Smooth muscle cell (in vitro differentiated cells): ENCODE results near the gene SUGP2. TPM values are rescaled to one million over a fixed set of nuclear protein-coding genes. Genes with fewer than 3 reads are reported as not detected.

Experiments
- DNase-seq: peaks from one replicate; lab custom pipeline; 2025; ENCODE audit not compliant: unreplicated experiment; lab: John Stamatoyannopoulos, UW
- H2AFZ ChIP-seq: fragments of 200-600 bp; sonication (generic); 2 replicates; pipeline ENCODE4 v1.6.0; 2016; ENCODE audit warnings: antibody characterized with exemption, low read depth, mild to moderate bottlenecking
- H3F3A ChIP-seq: fragments of 200-600 bp; sonication (generic); 2 replicates; pipeline ENCODE4 v1.6.0; 2017; ENCODE audit warnings: antibody characterized with exemption, low read depth
- H3K27ac ChIP-seq: fragments of 200-600 bp; sonication (generic); 2 replicates; pipeline ENCODE4 v1.5.1; 2016; ENCODE audit warnings: low read depth, mild to moderate bottlenecking
- H3K27me3 ChIP-seq: fragments of 200-600 bp; sonication (generic); 2 replicates; pipeline ENCODE4 v1.6.1; 2016; ENCODE audit warnings: low read depth, mild to moderate bottlenecking
- H3K36me3 ChIP-seq: fragments of 200-600 bp; sonication (generic); 2 replicates; pipeline ENCODE4 v1.5.1; 2016; ENCODE audit warnings: low read depth
- H3K4me1 ChIP-seq: fragments of 200-600 bp; sonication (generic); 2 replicates; pipeline ENCODE4 v1.5.1; 2016; ENCODE audit warnings: low read depth
- H3K4me2 ChIP-seq: fragments of 200-600 bp; sonication (generic); 2 replicates; pipeline ENCODE4 v1.6.0; 2016; ENCODE audit warnings: mild to moderate bottlenecking
- H3K4me3 ChIP-seq: fragments of 200-600 bp; sonication (generic); 2 replicates; pipeline ENCODE4 v1.5.1; 2016; ENCODE audit warnings: mild to moderate bottlenecking
- H3K79me2 ChIP-seq: fragments of 200-600 bp; sonication (generic); 2 replicates; pipeline ENCODE4 v1.6.0; 2016; ENCODE audit warnings: low read depth, mild to moderate bottlenecking
- H3K9ac ChIP-seq: fragments of 200-600 bp; sonication (generic); 2 replicates; pipeline ENCODE4 v1.6.0; 2016; ENCODE audit warnings: low read depth
- H3K9me3 ChIP-seq: fragments of 200-600 bp; sonication (generic); replicated peaks from 2 replicates; pipeline ENCODE4 v1.5.1; 2016; ENCODE audit warnings: low read depth
- H4K20me1 ChIP-seq: fragments of 200-600 bp; sonication (generic); 2 replicates; pipeline ENCODE4 v1.6.0; 2016; ENCODE audit warnings: low read depth
- CTCF ChIP-seq: fragments of 200-600 bp; sonication (generic); IDR thresholded peaks from 2 replicates; pipeline ENCODE4 v1.5.1; 2017; ENCODE audit warnings: borderline replicate concordance, mild to moderate bottlenecking, antibody characterized with exemption; ENCODE audit not compliant: insufficient read depth, poor library complexity, severe bottlenecking
- WGBS: methylation state at CpG from one replicate; pipeline ENCODE4 v1.1.7; 2016; ENCODE audit warnings: low lambda C conversion rate; 5-methylcytosine and 5-hydroxymethylcytosine counted together
- polyA plus RNA-seq: library from polyadenylated mRNA; unstranded; fragments of >200 nt; fragmentation: Nextera tagmentation; extraction: Ambion mirVana; gene quantifications from 2 replicates; pipeline ENCODE4 v1.2.1, GENCODE V29; 2016
- total RNA-seq: library from RNA; depleted of rRNA; stranded (reverse); fragments of >200 nt; gene quantifications from 2 replicates; pipeline ENCODE4 v1.2.3, GENCODE V29; 2014

SUGP2 gene
- total and polyA plus RNA-seq, 2 experiments from 2014 or later: 42.2 to 47.6 TPM

GRCh38 chr19:19078801-19079200 is 45.5 kb upstream of the SUGP2 start:
- Histone ChIP-seq H3K4me3 (no peak overlapping the region), H3K4me1 (no peaks in the 10 kb centered on the region), H3K27me3 (no peaks in the 10 kb centered on the region), H3K9me3 (no peaks in the 10 kb centered on the region), H3K36me3 (no peaks in the 10 kb centered on the region), H3F3A (no peaks in the 10 kb centered on the region), H3K4me2 (no peak overlapping the region), H2AFZ (no peak overlapping the region), H3K27ac (no peak overlapping the region), H3K9ac (no peak overlapping the region), H4K20me1 (peaks cover 47% of the 10 kb centered on the region), H3K79me2 (no peaks in the 10 kb centered on the region)
- WGBS: 94% methylated on average over 6 of the region's 6 CpGs
- no peak for TF ChIP-seq CTCF
- DNase-seq: no peak

GRCh38 chr19:19077103-19077502 is 43.8 kb upstream of the SUGP2 start:
- DNase-seq: no peak
- Histone ChIP-seq H3K9me3 (no peaks in the 10 kb centered on the region), H3K36me3 (no peaks in the 10 kb centered on the region), H3K27ac (no peak overlapping the region), H3K4me3 (no peak overlapping the region), H4K20me1 (peaks cover 57% of the 10 kb centered on the region), H3F3A (no peaks in the 10 kb centered on the region), H2AFZ (no peak overlapping the region), H3K9ac (no peak overlapping the region), H3K27me3 (no peaks in the 10 kb centered on the region), H3K79me2 (no peaks in the 10 kb centered on the region), H3K4me2 (no peak overlapping the region), H3K4me1 (no peaks in the 10 kb centered on the region)
- WGBS: 94% methylated on average over 7 of the region's 7 CpGs
- TF ChIP-seq CTCF: no peak

- H3K4me1 ChIP-seq: no peaks in the 10 kb centered on the region
- H3K9me3 ChIP-seq: no peaks in the 10 kb centered on the region
- no peak overlapping the region for H2AFZ ChIP-seq
- no peak for TF ChIP-seq CTCF
- H3K36me3 ChIP-seq: no peaks in the 10 kb centered on the region
- H3F3A ChIP-seq: no peaks in the 10 kb centered on the region
- H3K4me2 ChIP-seq: no peak overlapping the region
- DNase-seq: no peak
- no peak overlapping the region for H3K9ac ChIP-seq
- WGBS: 86% methylated on average over 1 of the region's 1 CpG
- peaks cover 58% of the 10 kb centered on the region for H4K20me1 ChIP-seq
- no peak overlapping the region for H3K27ac ChIP-seq
- no peaks in the 10 kb centered on the region for H3K27me3 ChIP-seq
- H3K4me3 ChIP-seq: no peak overlapping the region
- no peaks in the 10 kb centered on the region for H3K79me2 ChIP-seq
These were observed 43.2 kb upstream of the SUGP2 start for GRCh38 chr19:19076476-19076875.

GRCh38 chr19:19075126-19075525 is 41.8 kb upstream of the SUGP2 start:
- no peak for TF ChIP-seq CTCF
- Histone ChIP-seq H4K20me1 (peaks cover 49% of the 10 kb centered on the region), H3K9me3 (no peaks in the 10 kb centered on the region), H3K9ac (no peak overlapping the region), H3K4me3 (no peak overlapping the region), H3K27me3 (no peaks in the 10 kb centered on the region), H2AFZ (no peak overlapping the region), H3K36me3 (no peaks in the 10 kb centered on the region), H3K79me2 (no peaks in the 10 kb centered on the region), H3K4me2 (no peak overlapping the region), H3K4me1 (no peaks in the 10 kb centered on the region), H3F3A (no peaks in the 10 kb centered on the region), H3K27ac (no peak overlapping the region)
- WGBS: 91% methylated on average over 8 of the region's 8 CpGs
- no peak for DNase-seq
